Renal cortex interstitium (tissue), 11 donors: ENCODE results near the gene INTS7. TPM values are rescaled to one million over a fixed set of nuclear protein-coding genes. Genes with fewer than 3 reads are reported as not detected.
A peak's percentile ranks its signal among the peaks of the same experiment; 100 is the strongest.
"Not testable (repeated sequence)": the region's sequence is repeated elsewhere in the genome, so short reads cannot be mapped to it uniquely, and the experiment has no call there.

Experiments used
- DNase-seq, 11 donors: peaks; one replicate each; pipeline ENCODE4 v3.0.0-alpha.2; 2013; ENCODE audit warnings: low read depth in 9 of 11, low spot score in 4 of 11; ENCODE audit errors: extremely low read depth in 1 of 11
- polyA plus RNA-seq, 3 donors: library from polyadenylated mRNA; unstranded; fragments of 120-200 nt; gene quantifications; one replicate each; pipeline ENCODE4 v1.2.1, GENCODE V29; 2013; ENCODE audit not compliant: insufficient read length in 3 of 3

INTS7 gene
- polyA plus RNA-seq, 3 donors = 15.8 to 22.0 (median 18.6) TPM

DNA sequence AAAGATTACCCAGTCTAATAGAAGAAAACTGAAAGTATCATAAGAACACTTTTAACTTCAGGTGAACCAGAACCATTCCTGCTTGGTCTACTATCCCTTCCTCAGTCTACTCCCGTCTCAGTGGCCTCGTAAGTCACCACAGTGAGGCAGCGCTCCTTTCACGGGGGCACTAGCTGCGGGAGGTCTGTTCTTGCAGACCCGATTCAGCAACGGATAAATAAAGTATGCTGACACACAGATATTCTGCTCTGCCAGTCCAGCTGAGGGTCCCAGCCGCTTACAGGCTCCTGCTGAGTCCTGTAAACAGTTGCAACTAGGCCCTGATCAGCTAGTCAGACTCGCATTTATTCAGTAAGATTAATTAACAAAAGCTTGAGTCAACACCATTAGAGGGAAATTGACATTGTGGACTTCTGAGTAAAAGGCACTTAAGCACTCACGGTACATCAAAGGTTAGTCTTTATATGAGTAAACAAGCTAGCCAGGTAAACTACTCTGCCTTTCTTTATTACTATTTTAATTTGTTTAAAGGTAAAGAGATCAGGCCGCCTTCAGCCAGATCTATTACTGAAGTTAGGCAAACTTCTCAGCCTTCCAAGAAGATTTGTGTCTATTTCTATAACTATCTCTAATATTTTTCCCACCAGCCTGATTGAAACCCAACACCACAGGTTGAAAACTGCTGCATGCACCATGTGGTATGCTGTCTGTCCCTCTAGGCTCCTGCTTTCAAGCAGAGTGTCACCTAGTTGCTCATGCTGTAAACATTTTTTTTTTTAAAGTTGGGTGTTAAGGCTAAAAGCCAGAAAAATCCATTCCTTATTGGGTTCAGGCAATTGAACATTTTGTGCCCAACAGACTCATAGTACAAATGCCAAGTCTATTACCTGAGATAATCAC lies 87.7 kb downstream of the INTS7 start:
- no peak for DNase-seq

DNA sequence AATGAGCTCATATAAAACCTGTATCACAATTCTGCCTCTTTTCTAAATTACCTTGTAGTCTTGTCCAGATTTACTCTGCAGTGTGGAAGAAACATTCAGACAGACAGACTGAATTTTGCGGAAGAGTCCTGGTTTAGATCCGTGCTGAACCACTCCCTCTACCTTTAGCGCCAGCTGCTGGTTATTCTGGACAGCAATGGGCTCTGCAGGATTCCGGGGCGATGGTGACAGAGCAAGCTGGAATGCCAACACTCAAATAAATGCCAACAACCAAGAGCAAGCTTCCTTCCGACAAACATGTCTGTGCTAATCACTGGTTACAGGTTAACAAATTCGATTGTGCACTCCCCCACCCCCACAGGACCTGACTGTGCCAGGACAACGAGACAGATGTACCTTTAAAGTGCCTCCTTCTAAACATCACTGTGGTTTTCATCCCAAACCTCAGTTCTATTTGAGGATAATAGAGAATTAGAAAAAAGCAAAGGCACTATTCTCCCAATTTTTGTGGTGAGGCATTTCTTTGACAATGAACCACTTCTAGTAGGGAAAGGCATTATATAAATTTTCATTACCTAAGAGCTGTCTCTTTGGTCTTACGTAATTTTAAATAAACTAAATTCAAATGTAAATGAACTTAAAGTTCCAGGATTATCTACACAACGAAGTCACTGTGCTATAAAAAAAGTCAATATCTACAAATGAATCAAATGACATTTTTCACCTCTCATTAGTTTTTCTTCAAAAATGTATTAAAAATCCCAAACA lies 90.4 kb downstream of the INTS7 start:
- DNase-seq = peak in 2 of 11 donors; percentile 4 to 18

DNA sequence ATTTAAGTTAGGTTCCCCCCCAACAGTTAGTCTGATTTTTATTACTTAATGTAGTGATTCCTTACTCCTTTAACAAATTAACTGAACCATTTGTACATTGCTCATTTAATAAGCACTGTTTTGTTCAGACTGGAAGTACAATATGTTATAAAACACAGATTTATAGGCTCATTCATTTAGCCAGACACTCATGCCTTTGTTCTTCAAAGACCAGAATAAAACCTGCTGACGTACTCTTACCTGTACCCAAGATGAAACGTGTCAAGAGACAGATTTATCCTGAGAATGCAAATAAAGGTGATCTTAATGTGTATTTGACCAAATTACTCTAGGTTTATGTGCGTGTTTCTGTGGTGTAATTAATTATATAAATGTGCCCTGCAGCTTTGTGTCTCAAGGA lies 92.8 kb downstream of the INTS7 start:
- no peak for DNase-seq

DNA sequence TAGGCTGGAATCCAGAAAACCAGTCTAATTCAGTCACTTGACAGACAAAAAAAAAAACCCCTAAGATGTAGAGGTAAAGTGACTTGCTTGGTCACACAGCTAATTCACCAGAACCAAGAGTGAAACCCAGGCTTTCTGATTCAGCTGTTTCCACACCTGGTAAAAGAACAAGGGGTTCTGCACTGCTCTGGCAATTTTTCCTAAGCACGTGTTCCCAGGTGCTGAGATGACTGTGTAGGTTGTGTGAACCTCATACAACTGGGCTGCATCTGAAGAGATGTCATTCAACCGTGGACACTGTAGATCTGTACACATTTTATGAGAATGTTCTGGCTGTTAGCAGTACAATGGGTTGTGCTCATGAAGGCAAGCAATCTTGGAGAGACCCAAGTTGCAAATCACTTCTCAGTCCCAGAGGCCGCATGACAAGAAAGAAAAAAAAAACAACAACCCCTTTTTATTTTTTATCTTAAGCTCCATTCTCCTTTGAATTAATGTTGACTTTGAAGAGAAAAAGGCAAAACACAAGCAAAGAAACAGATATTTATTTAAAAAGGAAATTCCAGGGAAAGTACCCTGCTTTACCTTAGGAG lies 95.4 kb downstream of the INTS7 start:
- DNase-seq = no peak

DNA sequence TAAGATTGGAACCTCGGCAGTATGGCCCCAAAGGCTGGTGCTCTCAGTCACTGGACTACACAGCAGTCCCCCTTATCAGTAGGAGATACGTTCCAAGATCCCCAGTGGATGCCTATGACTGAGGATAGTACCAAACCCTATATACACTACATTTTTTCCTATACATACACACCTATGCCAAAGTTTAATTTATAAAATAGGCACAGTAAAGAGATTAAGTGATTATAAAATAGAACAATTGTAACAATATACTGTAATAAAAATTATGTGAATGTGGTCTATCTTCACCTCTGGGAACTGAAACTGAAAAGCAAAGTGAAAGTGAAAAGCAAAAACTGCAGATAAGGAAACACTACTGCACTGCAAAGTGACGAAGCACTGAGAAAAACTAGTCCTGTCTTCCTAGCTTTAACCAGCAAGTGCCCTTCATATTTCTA lies 96.8 kb downstream of the INTS7 start:
- no peak for DNase-seq

DNA sequence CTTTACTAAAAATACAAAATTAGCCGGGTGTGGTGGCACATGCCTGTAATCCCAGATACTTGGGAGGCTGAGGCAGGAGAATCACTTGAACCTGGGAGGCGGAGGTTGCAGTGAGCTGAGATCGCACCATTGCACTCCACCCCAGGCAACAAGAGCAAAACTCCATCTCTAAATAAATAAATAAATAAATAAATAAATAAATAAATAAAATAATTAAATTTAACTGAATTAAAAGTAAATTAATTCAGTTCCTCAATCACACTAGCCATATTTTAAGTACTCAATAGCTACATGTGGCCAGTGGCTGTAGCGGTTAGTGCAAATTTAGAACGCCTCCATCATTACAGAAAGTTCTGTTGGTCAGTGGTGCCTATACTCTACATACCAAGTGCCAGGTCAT lies 97.9 kb downstream of the INTS7 start:
- DNase-seq = not testable (repeated sequence)

DNA sequence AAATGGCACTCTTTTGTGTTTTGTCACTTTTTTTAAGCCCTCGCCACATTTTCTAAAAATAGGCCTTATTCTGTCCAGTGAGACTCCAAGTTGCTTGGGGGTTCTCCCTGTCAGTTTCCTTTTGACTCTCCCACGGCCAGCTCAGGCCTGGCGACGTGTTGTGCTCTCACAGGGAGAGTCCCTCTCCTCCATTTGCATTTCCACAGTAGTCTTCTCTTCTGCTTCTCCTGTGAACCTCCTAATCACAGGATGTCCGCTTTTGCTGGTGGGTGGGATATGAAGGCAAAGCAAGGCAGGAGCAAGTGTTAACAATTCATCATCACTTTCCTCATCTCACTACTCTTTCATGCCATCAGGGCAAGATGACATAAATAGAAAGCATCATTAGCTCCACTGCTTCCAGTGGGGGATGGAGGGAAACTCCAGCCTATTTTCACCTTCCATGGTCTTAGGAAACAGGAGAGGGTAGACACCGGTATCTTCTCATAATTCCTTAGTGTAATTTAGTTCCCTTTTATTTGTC lies 99.8 kb downstream of the INTS7 start:
- DNase-seq = no peak

DNA sequence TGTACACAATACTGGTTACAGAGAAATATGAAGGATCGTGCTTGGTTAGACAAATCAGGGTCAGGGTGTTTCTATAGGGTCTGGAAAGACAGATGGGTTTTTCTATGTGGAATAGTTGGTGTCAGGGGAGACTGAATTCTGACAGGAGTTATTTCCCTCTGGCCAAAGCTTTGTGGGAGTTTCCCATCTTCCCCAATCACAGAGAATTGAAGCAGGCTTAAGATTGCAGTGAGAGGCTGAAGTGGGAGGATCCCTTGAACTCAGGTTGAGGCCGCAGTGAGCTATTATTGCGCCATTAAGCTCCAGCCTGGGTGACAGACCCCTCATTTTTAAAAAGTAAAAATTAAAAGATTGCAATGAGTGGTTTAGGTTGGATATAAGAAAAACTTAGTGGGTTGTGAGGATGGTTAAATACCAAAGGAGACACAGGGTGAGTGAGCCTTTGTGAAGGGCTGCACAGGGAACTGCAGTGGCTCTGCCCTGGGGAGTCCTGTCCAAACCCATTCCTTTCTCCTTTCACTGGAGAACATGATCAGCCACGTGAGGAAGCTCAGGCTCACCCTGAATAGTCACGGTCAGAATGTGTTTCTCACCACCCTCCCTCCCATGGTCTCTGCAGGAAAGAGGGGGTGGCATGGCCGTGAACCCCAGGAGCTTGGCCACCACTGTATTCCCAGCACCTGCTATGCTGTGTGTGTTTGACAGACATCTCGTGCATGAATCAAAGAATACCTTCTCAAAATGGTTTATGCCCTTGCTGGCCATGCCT lies 101.2 kb downstream of the INTS7 start:
- DNase-seq = no peak

DNA sequence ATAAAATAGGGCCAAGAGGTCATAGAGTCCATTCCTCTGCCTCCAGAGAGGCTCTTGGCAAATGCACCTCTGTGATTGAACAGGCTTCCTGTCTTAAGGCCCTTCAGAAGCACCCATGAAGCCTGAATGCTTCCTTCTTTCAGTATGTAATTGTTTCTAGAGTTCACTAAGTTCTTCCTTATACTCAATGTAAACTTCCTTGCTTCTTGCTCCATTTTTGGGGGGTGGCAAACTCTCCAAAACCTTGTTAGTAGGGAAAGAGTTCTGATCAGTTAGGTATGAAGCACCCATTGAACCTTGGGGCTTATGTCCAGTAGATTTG lies 102.5 kb downstream of the INTS7 start:
- no peak for DNase-seq

DNA sequence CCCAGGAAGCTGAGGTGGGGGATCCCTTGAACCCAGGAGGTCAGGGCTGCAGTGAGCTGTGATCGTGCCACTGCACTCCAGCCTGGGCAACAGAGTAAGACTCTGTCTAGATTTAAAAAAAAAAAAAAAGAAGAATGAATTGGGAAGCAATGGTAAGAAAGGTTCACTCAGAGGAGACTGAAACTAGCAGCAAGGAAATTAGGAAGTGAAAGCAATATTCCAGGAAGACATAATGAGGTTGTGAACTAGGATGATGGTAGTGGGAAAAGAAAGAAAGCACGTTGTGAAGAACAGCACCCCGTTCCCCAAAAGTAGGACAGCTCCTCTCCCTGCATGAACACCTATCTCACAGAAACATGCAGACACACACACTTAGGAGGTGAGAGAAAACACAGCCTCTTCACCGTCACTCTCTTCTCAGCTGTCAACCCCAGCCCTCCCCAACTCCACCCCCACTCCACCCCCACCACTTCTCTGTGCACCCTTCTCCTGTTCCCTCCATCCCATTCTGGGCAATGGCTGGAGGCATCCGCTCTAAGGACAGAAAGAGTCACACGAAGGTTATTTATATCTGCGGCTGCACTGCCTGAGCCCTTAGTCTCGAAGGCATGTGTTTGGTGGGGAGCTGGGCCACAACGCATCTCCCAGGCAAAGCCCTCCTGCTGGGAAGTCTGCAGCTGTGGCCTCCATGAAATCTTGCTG lies 103.0 kb downstream of the INTS7 start:
- DNase-seq = no peak

DNA sequence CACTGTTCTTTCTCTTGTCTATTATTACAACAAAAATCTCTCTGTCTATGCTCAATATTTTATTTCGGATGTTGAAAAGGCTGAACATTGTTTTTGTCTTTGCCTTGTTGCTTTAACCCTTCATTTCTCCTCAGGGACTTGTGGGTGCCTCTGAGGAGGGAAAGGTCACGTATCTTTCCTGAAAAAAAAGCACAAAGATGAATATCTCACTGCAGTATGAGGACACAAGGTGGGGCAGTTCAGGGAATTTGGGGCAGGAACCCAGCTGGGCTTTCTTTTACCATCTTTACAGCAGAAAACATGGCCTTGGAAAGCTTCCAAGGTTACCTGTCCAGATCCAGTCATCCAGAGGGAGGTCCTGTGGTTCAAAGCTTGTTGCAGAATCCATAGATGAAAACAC lies 105.7 kb downstream of the INTS7 start:
- no peak for DNase-seq

DNA sequence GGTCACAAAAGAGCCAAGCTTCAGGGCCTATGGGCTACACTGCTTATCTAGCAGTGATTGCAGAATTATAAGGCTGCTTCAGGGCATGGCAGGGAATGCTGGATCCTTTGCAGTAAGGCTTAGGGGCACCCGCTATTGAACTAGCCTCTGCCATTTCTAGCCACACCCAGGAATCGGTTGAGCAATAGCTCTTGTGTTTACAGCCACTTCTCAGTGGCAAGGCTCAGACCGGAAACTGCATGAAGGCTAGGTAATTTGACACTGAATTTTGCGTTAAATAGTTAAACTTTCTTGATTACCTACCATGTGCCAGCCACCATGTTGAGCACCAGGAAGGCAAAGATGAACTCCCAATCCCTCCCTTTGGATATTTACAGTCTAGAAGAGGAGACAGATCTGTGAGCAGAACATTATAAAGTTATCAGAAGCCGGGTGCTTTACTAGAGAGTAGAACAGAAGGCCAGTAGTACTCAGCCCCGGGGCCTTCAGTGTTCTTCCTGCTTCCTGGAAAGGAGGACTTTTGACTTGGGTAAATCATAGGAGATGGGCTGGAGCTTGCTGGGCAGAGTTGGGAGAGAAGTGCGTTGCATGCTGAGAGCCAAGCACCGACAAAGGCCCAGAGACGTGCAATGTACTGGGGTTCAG lies 106.2 kb downstream of the INTS7 start:
- DNase-seq = no peak

DNA sequence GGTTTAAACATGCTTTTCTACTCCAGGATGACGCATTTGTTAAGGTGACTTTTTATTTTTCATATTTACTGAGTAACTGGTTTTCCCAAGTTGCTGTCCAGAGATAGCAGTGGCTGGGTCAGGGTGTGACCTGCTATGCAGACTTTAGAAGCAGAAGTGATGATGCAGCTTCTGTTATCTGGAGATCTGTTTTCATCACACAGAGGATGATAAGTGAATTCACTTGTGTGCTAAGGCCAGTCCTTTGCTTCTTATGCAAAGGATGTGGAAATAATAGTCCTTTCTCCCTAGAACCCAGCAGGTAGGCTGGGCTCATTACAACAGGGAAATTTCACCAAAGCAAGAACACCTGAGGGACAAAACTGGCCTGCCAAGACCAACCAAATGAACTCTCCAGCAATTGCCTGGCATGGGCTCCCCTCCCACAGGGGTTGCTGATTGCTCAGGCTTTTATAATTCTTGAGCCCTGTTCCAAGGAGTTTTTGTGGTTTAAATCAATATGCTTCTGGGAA lies 107.0 kb downstream of the INTS7 start:
- no peak for DNase-seq

DNA sequence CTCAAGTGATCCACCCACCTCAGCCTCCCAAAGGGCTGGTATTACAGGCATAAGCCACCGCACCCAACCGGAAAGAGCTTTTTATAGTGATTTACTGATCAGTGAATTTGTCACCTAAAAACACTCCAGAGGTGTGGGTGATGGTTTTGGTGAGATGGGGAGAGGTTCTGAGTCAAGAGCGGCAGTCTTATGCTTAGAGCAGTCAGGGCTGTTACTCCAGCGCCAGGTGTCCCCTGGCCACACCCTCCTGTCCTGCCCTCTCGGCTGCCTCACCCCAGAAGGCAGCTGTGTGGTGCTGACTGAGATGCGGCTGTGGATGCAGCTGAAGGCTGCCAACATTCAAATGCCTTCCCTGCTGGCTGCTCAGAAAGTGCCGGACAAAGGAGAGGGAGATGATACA lies 110.3 kb downstream of the INTS7 start:
- DNase-seq = no peak

DNA sequence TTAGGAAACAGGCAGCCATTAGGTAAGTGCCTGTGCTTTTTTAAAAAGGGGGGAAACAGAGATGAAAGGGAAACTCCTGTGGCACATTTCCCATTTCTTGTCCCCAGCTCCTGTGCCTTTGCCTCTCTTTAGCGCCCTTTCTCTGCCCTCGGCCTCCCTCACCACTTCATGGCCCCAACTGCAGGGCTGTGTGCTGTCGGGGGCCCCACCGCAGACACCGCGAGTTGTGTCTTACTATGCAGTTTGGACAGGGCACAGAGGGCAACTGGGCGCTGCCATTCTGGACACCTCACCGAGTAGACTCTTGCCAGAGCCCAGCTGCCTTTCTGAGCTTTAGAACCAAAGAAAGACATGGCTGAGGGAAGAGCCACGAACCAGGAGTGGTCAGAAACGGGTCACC lies 111.1 kb downstream of the INTS7 start:
- no peak for DNase-seq

DNA sequence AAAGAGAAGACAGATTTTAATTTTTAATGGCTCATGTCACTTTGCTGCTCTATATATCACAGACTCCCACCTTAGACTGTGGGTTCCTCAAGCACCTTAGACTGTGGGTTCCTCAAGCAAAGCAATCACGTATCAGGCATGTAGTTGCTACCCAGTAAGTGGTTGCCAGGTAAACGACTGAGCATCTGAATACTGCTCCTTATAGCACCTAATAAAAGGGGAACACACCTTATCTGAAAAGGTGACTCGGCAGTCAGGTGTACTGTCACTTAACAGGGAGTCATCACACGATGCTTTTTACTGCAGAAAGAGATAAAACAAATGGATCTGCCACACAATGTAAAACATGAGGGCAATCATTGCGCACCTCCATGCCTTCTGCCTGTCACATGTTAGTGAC lies 112.3 kb downstream of the INTS7 start:
- DNase-seq = no peak

DNA sequence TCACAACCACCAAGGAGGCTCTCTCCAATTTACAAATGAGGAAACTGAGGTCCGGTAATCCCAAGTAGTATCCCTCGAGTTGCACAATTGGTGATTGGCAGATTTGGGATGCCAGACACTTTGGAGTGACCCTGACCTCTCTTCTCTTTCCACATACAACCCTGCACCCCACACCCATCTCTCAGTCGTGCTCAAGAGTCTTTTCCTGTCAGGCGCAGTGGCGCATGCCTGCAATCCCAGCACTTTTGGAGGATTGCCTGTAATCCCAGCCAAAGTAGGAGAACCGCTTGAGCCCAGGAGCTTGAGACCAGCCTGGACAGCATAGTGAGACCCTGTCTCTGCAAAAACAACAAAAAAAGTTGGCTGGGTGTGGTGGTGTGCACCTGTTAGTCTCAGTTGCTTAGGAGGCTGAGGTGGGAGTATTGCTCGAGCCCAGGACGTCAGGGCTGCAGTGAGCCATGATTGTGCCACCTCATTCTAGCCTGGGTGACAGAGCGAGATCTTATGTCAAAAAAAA lies 113.7 kb downstream of the INTS7 start:
- DNase-seq = no peak
